Right forelimb (tissue), 1 donor: ENCODE data around the gene CAPN10.

ENCODE experiments used
- DNase-seq: peaks from one replicate; pipeline ENCODE4 v3.0.0-alpha.2; 2018

Gene CAPN10

DNA sequence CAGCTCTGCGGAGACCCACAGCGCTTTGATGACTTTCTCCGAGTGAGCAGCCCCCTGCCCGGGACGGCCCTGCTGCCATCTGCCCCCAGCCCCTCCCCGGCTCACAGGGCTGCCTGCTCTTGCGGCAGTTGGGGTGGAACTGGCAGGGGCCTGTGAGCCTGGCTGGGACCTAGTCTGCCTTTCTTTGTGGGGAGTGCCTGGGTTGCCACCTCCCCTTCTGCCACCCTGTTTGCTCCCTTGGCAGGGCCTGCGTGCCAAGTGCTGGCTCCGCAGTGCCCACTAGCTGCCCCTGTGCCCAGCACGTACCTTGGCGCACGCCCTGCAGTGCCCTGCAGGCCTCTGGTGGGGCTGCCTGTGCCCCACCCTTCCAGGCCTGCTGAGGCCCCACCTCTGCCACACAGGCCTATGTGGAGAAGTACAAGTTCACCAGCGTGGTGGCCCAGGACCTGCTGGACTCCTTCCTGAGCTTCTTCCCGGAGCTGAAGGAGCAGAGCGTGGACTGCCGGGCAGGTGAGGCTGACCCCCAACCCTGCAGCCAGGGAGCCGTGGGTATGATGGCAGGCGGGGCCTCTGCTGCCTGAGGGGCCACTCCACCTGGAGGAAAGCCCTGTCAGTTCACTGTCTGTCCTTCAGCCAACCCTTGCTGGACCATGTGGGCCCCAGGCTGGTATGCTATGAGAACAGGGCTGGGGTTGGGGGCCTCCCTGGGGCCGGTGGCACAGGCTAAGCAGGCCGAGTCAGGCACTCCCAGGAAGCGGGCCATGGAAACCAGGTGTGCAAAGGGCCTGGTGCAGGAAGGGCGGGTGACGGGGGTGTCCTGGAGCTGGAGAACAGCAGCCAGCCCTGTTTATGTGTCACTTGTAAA lies 11.2 kb upstream of the CAPN10 start:
- no peak for DNase-seq

DNA sequence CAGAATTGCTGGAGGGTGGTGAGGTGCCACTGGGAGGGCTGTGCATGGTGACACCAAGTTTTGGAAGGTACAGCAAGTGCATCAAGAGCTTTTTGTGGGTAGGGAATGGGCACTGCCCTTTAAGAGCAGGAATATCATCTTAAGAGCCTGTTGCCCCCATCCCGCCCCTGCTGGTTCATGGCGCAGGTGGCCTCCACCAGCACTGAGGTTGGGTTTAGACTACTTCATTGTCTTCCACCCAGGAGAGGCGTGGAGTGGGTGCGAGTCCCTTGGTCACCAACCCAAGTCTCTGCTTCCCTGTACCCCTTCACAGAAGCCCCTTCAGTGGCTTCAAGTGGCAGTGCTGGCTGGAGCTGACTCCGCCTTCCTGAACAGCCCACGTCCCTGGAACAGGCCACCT lies 10.5 kb upstream of the CAPN10 start:
- DNase-seq = no peak

DNA sequence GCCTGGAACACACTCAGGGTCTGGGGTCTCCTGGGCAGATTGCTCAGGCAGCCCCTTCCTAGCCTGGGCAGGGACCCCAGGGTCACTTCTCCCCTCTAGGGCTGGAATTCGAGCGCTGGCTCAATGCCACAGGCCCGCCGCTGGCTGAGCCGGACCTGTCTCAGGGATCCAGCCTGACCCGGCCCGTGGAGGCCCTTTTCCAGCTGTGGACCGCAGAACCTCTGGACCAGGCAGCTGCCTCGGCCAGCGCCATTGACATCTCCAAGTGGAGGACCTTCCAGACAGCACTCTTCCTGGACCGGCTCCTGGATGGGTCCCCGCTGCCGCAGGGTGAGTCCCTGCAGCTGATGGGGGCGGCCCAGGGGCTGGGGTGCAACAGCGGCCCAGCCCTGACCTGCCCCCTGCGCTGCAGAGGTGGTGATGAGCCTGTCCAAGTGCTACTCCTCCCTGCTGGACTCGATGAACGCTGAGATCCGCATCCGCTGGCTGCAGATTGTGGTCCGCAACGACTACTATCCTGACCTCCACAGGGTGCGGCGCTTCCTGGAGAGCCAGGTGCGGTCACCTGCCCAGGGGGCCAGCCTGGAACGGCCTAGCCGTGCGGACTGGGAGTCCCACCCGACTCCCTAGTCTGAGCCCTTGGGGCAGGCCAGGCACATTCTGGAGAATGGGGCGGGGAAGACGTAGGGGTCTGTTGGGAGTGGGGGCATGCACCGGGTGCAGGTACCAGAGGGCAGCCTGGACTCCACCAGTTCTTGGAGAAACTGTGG lies 9.9 kb upstream of the CAPN10 start:
- DNase-seq = no peak

DNA sequence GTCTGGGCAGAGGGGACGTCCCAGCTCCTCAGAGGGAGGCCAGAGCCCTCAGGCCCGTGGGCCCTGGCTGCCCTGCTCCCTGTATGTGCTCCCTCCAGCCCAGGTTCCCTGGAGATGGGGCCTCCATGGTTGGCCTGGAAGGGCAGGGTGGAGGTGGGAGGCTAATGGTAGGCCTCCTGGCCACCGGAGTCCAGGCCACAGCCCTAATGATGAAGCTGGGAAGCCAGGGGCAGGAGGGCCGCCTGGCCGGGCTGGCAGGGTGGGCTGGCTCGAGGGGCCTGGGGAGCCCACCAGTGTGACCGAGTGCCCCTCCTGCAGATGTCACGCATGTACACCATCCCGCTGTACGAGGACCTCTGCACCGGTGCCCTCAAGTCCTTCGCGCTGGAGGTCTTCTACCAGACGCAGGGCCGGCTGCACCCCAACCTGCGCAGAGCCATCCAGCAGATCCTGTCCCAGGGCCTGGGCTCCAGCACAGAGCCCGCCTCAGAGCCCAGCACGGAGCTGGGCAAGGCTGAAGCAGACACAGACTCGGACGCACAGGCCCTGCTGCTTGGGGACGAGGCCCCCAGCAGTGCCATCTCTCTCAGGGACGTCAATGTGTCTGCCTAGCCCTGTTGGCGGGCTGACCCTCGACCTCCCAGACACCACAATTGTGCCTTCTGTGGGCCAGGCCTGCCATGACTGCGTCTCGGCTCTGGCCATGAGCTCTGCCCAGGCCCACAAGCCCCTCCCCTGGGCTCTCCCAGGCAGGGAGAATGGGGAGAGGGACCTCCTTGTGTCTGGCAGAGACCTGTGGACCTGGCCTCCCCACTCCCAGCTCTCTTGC lies 9.0 kb upstream of the CAPN10 start:
- no peak for DNase-seq

DNA sequence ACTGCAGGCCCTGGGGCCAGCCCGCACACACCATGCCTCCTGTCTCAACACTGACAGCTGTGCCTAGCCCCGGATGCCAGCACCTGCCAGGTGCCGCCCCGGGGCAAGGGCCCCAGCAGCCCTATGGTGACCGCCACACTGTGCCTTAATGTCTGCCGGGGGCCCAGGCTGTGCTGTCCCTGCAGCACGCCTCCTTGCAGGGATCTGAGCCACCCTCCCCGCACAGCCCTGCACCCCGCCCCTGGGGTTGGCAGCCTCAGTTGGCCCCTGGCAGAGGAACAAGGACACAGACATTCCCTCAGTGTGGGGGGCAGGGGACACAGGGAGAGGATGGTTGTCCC lies 8.5 kb upstream of the CAPN10 start:
- no peak for DNase-seq

DNA sequence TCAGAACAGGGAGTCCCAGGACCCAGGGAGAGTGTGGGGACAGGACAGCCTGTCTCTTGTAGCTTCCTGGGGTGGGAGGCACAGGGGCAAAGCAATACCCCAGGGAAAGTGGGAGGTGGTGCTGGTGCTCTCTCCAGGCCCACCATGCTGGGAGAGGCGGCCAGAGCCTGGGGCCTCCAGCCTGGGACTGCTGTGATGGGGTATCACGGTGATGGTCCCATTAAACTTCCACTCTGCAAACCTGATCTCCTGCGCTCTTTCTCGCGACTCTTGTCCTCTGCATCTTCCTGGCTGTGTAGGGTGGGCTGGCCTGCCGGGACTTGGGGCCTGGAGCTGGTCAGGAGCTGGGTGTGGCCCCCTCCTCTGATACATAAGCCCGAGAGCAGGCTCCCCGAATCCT lies 8.0 kb upstream of the CAPN10 start:
- DNase-seq = no peak

DNA sequence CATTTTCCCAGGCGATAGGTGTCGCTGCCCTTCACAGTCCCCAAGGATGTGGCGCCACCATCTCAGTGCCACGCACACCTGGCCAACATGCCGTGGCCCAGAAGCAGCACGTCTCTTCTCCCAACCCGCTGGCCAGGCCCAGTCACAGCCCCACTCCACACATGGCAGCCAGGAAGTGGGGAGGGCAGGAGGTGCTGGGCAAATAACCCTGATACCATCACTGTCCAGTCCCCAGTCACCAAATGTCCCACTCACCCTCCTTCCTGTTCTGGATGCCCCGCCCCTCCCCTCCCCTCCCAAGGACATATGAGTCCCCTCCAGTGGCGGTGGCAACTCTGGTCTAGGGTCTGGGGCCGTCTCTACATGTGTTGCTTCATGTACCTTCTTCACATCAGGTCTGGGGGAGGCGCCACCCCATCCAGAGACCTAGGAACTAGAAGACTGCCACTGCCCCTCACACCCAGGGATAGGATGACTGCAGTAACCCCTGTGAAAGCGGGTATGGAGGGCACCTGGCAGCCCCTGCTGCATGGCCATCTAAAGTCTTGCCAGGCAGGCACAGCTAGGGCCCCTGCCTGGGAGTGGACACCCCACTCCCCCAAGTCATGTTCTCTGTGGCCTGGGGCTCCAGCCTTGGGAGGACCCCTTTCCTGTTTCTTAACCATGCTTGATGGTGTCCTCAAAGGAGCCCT lies 7.3 kb upstream of the CAPN10 start:
- DNase-seq = no peak

DNA sequence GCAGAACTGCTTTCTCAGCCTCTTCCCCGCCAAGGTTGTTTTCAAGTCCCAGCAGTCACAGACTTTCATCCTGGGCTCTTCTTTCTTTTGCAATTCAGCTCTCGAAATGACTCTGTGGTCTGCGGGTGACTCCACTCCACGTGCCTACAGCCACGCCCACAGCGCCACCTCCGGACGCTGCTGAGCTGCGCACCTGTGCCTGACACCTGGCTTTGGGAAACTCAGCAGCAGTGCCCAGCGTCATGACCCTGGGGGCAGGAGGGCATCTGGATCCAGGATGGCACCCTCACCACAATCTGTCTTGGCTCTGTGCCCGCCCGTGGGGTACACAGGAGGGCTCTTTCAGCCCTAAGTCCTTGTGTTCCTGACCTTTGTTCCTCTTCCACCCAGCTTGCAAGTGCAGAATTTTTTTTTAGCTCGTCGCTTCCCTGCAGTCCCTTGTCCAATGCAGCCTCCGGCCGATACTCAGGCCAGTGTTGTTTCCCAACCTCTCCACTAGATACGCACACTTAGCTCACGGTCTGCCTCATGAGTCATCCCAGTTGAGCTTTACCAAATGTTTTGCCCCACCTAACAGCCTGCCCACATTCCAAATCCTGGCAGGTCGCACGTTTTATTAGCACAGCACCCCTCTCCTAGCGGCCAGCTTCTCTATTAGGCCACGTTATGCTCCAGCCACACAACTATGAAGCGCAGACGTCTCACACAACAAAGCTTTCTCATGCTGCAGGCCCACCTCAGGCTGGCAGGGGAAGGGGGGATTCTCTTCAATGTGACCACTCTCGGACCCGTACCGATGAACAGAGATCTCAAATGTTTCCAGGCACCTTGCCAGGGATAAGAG lies 6.5 kb upstream of the CAPN10 start:
- DNase-seq = no peak

DNA sequence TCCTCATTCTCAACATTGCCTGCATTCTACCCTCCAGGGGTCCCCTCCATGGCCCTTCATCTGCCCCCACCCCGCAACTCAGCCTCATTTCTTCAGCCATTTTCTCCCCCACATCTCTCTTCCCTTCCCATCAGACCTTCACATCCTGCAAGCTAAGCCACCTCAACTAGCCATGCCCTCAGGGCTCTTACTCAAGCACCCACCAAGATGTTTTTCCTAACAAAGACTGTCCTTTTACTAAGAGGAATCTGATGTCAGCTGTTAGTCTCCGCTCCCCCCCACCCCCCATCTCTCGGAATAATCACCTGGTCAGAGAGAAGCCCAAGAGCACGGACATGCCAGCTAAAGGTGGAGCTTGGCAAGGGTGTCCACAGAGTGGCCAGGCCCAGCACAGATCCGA lies 4.7 kb upstream of the CAPN10 start:
- no peak for DNase-seq

DNA sequence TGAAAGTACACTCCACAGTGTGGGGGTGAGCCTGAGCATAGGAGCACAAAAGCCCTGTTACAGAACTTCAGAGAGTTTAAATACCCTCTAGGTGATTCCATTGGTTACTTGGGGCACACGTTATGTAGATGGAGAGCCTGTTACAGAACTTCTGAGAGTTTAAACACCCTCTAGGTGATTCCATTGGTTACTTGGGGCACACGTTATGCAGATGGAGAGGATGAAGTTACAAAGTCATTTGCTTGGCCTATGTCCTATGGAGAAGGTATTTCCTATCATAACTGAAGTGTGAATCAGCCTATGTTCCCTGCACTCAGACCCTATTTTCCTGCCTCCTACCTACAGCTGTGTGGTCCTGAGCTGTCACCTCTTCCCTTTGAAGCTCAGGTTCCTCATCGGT lies 3.8 kb upstream of the CAPN10 start:
- DNase-seq = no peak

DNA sequence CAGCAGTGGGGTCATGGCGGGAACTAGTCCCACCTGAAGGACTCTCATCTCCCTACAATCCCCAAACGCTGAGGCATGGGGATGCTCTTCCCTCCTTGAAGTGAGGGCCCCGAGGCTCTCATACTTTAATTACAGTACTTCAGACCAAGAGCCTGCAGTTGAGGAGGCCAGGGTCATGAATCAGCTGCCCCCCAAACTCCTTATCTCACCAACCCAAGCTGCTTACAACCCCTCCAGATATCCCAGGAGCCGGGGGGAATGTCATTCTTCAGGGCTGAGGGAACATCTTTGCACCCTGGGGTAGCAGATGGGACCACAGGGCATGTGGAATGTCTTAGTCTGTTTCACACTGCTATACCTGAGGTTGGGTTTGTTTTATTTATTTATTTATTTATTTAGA lies 2.8 kb upstream of the CAPN10 start:
- no peak for DNase-seq

DNA sequence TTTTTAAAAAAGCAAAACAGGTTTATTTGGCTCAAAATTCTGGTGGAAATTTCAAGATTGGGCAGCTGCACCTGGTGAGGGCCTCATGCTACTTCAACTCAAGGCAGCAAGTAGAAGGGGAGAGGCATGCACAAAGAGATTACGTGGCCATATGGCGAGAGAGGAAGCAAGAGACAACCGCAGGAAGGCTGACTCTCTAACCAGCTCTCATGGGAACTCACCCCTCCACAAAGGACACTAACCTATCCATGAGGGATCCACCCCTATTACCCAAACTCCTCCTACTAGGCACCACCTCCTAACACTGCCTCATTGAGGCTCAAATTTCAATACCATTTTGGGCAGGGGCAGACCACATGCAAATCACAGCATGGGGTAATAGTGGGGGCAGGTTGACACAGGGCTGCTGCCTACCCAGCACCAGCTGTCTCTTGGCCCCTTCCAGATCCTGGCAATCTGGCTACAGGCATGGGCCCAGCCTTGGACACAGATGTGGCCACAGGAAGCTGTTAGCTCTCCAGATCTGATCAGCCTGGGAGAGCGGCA lies 2.0 kb upstream of the CAPN10 start:
- DNase-seq = no peak

DNA sequence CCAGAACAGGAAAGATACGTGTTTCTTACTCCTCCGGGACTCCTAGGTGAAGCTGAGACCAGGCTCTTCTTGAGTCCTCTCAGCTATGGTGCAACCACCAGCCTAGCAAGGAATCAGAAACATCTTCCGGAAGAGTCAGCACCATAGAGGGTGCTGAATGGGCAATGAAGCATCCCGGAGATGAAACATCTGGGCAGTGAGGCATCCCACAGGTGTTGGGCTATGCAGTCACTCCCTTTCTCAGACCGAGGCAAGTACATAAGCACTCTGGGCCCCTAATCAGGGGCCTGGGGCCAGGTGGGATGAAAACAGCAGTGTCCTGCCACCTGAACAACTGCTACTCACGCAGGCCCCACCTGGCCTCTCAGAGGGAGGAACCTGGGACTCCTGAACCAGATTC lies 1.4 kb upstream of the CAPN10 start:
- no peak for DNase-seq

DNA sequence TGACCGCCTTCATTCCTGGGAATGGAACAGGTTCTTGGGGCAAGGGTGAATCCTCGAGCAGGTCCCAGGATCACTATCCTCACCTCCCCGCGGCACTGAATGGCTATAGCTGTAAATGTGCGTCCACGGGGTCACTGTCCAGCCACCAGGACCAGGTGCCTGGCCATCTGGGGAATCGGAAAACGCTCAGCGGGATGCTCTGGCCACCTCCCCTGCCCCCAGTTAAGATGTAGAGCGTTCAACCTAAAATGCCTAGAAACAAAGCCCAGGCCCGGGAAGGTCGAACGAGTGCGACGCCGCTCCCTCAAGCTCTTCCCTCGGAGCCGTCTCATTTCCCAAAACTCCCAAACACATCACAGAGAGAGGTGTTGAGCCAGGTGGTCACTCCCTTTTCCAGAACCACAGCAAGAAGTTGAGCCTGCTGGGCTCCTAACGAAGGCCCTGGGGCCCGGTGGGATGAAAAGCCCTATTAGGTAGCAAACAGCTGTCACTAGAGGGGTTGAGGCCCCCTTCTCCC lies 795 bp upstream of the CAPN10 start:
- DNase-seq = no peak

DNA sequence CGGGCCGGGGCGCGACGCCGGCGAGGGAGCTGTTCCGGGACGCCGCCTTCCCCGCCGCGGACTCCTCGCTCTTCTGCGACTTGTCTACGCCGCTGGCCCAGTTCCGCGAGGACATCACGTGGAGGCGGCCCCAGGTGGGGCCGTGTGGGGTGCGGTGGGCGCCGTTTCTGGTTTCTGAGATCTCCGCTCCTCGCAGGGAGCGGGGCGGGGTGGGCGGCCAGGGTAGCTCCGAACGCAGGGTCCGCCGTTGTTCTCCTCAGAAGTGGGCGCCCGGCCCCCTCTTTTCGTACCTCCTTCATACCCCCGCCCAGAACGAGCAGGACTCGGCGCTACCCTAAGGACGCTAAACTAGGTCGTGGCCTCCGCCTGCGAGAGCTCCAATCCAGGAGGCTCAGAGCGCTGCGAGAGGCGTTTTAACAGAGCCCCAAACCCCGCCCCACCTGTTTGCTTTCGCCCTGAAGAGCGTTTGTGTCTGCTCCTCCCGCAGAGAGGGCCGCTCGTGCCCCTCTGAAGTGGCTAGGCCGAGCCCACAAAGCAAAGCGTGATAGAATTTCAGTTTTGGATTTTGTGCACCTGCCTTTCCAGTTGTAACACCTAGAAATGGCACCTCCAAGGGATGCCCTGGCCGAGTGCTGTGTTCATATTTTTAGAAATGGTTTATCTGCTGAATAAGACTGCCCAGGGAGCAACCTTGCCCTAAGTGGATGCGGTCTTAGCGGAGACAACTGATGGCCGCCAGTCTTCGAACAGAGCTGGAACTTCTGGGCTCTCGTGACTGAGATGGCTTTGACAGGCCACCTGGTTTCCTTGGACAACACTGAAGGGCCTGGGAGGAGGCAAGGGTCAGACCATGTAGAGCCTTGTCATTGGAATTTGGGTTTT lies 626 bp downstream of the CAPN10 start:
- no peak for DNase-seq

DNA sequence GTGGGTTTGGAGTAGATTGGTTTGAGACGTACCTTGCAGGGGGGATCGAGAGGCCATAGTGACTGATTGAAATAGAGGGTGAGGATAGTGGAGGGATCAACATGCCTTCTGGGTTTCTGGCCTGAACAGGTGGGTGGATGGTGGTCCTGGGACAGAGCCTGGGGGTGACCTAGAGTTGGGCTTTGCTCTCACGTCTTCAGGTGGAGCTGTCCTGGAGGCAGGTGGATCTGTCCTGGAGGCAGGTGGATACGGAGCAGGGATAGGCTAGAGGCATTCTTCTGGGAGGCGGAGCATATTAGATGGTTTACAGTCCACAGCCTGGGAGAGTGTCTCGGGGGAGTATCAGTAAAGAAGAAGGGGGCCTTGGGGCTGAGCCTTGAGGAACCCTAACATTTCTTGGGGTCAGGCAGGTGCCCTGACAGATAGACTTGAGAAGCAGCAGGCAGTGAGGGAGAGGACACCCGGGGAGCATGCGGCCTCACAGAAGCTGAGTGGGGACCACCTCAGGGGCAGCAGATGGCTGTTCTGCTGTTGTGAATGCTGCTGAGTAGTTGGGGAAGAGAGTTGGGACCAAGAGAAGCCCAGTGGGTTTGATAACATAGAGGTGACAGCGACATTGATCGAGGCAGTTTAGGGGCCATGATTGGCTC lies 1.6 kb downstream of the CAPN10 start:
- no peak for DNase-seq

DNA sequence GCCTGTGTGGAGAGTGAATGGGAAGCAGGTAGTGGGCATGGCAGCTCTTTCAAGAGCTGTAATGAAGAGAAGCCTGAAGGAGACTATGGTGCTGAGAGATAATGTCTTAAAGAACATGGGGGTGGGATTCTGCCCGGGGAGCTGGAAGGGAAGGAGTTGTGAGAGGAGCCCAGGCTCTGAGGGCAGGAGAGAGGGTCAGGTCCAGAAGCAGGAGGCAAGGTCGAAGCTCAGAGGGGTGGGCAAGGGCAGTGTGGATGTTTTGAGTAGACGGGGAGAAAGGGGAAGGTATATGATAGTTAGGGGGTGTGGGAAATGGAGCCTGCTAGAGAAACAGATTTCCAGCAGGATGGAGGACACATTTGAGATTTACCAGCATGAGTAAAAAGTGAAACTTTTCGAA lies 2.1 kb downstream of the CAPN10 start:
- no peak for DNase-seq

DNA sequence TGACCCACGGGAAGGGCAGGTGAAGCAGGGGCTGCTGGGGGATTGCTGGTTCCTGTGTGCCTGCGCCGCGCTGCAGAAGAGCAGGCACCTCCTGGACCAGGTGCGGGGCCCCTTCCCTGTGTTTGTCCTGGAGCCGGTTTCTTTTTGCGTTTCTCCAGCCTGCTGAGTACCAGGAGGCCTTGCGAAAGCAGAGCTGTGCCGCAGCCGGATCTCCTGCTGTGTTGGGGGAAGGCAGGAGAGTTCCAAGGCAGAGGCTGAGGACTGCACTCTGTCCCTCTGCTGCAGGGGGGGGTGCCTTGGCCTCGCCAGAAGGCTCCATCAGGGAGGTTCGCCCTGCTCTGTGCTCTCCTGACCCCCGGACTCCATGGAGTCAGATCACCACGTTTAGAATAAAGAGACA lies 2.8 kb downstream of the CAPN10 start:
- DNase-seq = no peak

DNA sequence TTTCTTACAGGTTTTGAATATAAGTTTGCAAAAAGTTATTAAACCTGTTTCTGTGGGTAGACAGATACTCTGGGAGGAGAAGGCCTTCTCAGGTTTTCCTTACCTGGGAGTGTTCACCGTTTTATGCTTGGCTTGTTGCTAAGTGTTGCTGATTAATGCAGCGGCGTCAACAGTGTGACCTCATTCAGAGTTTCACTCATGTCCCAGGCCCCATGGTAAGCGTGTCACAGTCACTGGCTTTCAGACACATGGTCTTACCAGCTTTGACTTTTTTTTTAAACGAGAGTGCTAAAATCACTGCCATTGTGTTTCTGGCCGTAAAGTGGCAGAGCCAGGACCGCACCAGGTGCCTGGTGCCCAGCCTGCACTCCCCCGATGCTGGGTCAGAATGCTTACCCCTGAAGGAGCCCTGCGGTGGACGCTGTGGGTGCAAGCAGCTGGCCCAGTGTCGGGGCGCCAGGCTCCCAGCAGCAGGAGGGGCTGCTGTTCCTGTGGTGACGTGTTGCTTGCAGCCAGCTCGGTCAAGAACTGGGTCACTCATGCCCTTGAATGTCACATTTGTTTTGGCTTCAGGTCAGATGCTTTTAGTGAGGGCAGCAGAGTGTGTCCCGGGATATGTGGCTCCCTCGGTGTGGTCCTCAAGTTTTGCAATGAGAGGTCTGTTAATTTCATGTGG lies 3.5 kb downstream of the CAPN10 start:
- DNase-seq = no peak
